CD14-positive monocyte (primary cell): ENCODE measurements around the gene CBX6. TPM values are rescaled to one million over a fixed set of nuclear protein-coding genes. Genes with fewer than 3 reads are reported as not detected.

ENCODE experiments used
- DNase-seq, 3 donors: peaks; one replicate each; pipeline ENCODE4 v3.0.0-alpha.2; 2011 to 2022
- H2AFZ ChIP-seq: 2 replicates; pipeline ENCODE4 v1.6.0; 2012; ENCODE audit warnings: mild to moderate bottlenecking, low read depth, low read length, inconsistent platforms; ENCODE audit not compliant: insufficient read depth, poor library complexity, severe bottlenecking
- H3K27ac ChIP-seq, 2 donors: 1 replicate in 1 of 2; 2 replicates in 1 of 2; pipeline ENCODE4 v1.5.1; 2012 to 2013; ENCODE audit warnings: low read length in 2 of 2, control low read depth in 1 of 2, inconsistent platforms in 1 of 2, low read depth in 1 of 2, mild to moderate bottlenecking in 1 of 2
- H3K27me3 ChIP-seq, 2 donors: one replicate each; pipeline versions ENCODE4 v1.6.0 to v1.6.1; 2011 to 2013; ENCODE audit warnings: low read length in 2 of 2; ENCODE audit not compliant: control insufficient read depth in 2 of 2, insufficient read depth in 2 of 2
- H3K36me3 ChIP-seq, 2 donors: replicated peaks in 1 of 2; 1 replicate in 1 of 2; 2 replicates in 1 of 2; pipeline versions ENCODE4 v1.5.1 to v1.6.1; 2012 to 2013; ENCODE audit warnings: low read length in 2 of 2, control low read depth in 1 of 2, inconsistent platforms in 1 of 2, mild to moderate bottlenecking in 1 of 2; ENCODE audit not compliant: insufficient read depth in 2 of 2, control insufficient read depth in 1 of 2
- H3K4me1 ChIP-seq, 2 donors: 1 replicate in 1 of 2; 2 replicates in 1 of 2; pipeline versions ENCODE4 v1.5.1 to v1.6.1; 2012 to 2013; ENCODE audit warnings: low read length in 2 of 2, control low read depth in 1 of 2, inconsistent platforms in 1 of 2, mild to moderate bottlenecking in 1 of 2, moderate library complexity in 1 of 2; ENCODE audit not compliant: insufficient read depth in 2 of 2, control insufficient read depth in 1 of 2
- H3K4me2 ChIP-seq: replicated peaks from 2 replicates; pipeline ENCODE3; 2012; ENCODE audit warnings: low read length, moderate library complexity, mild to moderate bottlenecking; ENCODE audit not compliant: poor library complexity, severe bottlenecking; ENCODE audit errors: extremely low read depth
- H3K4me3 ChIP-seq, 3 experiments: fragments of 200-600 bp in 1 of 3; sonication (generic) in 1 of 3; replicated peaks in 1 of 3; 1 replicate in 2 of 3; 2 replicates in 1 of 3; pipeline ENCODE4 v1.5.1; 2011 to 2013; ENCODE audit warnings: low read length in 3 of 3, mild to moderate bottlenecking in 3 of 3, control low read depth in 2 of 3, low read depth in 2 of 3, inconsistent platforms in 1 of 3, moderate library complexity in 1 of 3
- H3K79me2 ChIP-seq: 2 replicates; pipeline ENCODE4 v1.6.0; 2012; ENCODE audit warnings: mild to moderate bottlenecking, control low read depth, inconsistent platforms, low read length, moderate library complexity; ENCODE audit not compliant: insufficient read depth
- H3K9ac ChIP-seq: 2 replicates; pipeline ENCODE4 v1.6.0; 2017; ENCODE audit warnings: low read length, mild to moderate bottlenecking; ENCODE audit not compliant: insufficient read depth, poor library complexity, severe bottlenecking
- H3K9me3 ChIP-seq, 2 donors: replicated peaks in 1 of 2; 1 replicate in 1 of 2; 2 replicates in 1 of 2; pipeline versions ENCODE4 v1.5.1 to v1.6.1; 2012 to 2013; ENCODE audit warnings: low read length in 2 of 2, control low read depth in 1 of 2; ENCODE audit not compliant: control insufficient read depth in 1 of 2, insufficient read depth in 1 of 2
- H4K20me1 ChIP-seq: 2 replicates; pipeline ENCODE4 v1.6.0; 2012; ENCODE audit warnings: mild to moderate bottlenecking, low read length, control low read depth, moderate library complexity; ENCODE audit not compliant: insufficient read depth
- H3K27ac Mint-ChIP-seq, 7 donors: one replicate each; pipeline ENCODE4 v1.8.0; 2020; ENCODE audit warnings: mild to moderate bottlenecking in 7 of 7, mixed read lengths in 7 of 7, moderate library complexity in 6 of 7, inconsistent platforms in 2 of 7
- H3K27me3 Mint-ChIP-seq, 3 donors: one replicate each; pipeline ENCODE4 v1.8.0; 2021 to 2022; ENCODE audit warnings: low read depth in 3 of 3, mild to moderate bottlenecking in 3 of 3, mixed read lengths in 3 of 3, moderate library complexity in 3 of 3, inconsistent platforms in 1 of 3
- H3K36me3 Mint-ChIP-seq, 2 donors: one replicate each; pipeline ENCODE4 v1.8.0; 2020; ENCODE audit warnings: mixed read lengths in 2 of 2, inconsistent platforms in 1 of 2, mild to moderate bottlenecking in 1 of 2
- H3K4me1 Mint-ChIP-seq: one replicate; pipeline ENCODE4 v1.8.0; 2020; ENCODE audit warnings: mild to moderate bottlenecking, mixed read lengths
- H3K4me3 Mint-ChIP-seq, 2 donors: one replicate each; pipeline ENCODE4 v1.8.0; 2020; ENCODE audit warnings: mild to moderate bottlenecking in 2 of 2, mixed read lengths in 2 of 2, moderate library complexity in 1 of 2
- H3K9me3 Mint-ChIP-seq, 7 donors: one replicate each; pipeline ENCODE4 v1.8.0; 2020 to 2022; ENCODE audit warnings: mixed read lengths in 7 of 7, mild to moderate bottlenecking in 6 of 7, moderate library complexity in 6 of 7, inconsistent platforms in 2 of 7
- CTCF ChIP-seq: fragments of 200-600 bp; IDR thresholded peaks from one replicate; pipeline ENCODE4 v1.8.0; 2022; ENCODE audit warnings: antibody characterized with exemption, mild to moderate bottlenecking
- WGBS: methylation state at CpG from one replicate; pipeline ENCODE4 v1.1.5; 2013; ENCODE audit warnings: missing lambda C conversion rate; ENCODE audit not compliant: insufficient coverage; 5-methylcytosine and 5-hydroxymethylcytosine counted together
- intact Hi-C, 2 donors: fragments of 100-400 bp; cut with micrococcal nuclease; formaldehyde crosslinking; loops; one replicate each; pipeline versions ENCODE4 v1.15.0 to v1.15.1; 2023
- polyA plus RNA-seq, 3 donors: library from polyadenylated mRNA; depleted of rRNA in 1 of 3; unstranded in 2 of 3; stranded (reverse) in 1 of 3; fragments of 300-500 nt in 2 of 3; fragments of >200 nt in 1 of 3; fragmentation: Illumina TruSeq in 2 of 3; gene quantifications; 1 replicate in 2 of 3; 2 replicates in 1 of 3; pipeline ENCODE4 v1.2.3, GENCODE V29; 2012 to 2021

Gene CBX6
- polyA plus RNA-seq, 3 donors = 2.1 to 26.7 (median 5.0) TPM

- H3K79me2 ChIP-seq = no peaks in the 10 kb centered on the region
- H3K9me3 ChIP-seq = peaks cover 0 to 14% of the 10 kb centered on the region in 2 donors
- peaks cover 10% of the 10 kb centered on the region for H3K4me1 Mint-ChIP-seq
- H3K27ac Mint-ChIP-seq = no peak overlapping the region
- H3K4me2 ChIP-seq = no peak overlapping the region
- H3K9me3 Mint-ChIP-seq = peaks cover 0 to 11% (median 7%) of the 10 kb centered on the region in 7 donors
- H3K36me3 ChIP-seq = no peaks in the 10 kb centered on the region
- no peak for TF ChIP-seq CTCF
- H3K9ac ChIP-seq = no peak overlapping the region
- H2AFZ ChIP-seq = no peak overlapping the region
- no peaks in the 10 kb centered on the region for H4K20me1 ChIP-seq
- no peak for DNase-seq
- peaks cover 32 to 55% of the 10 kb centered on the region in 2 donors for H3K27me3 ChIP-seq
- no peak overlapping the region for H3K27ac ChIP-seq
- intact Hi-C loops = no loop called here
- H3K4me3 Mint-ChIP-seq = peak overlapping the region in 1 of 2 donors; percentile 92
- H3K27me3 Mint-ChIP-seq = peaks cover 63 to 77% (median 65%) of the 10 kb centered on the region in 3 donors
- peaks cover 7 to 15% of the 10 kb centered on the region in 2 donors for H3K4me1 ChIP-seq
- H3K36me3 Mint-ChIP-seq = peaks cover 9% of the 10 kb centered on the region in 2 donors
- 86% methylated on average over 9 of the region's 17 CpGs for whole genome bisulfite sequencing
- no peak overlapping the region for H3K4me3 ChIP-seq
Measured at GRCh38 chr22:38845004-38845740, 26.8 kb downstream of the CBX6 start.

GRCh38 chr22:38844315-38845003 lies 27.6 kb downstream of the CBX6 start:
- WGBS = 10% methylated on average over 13 of the region's 22 CpGs
- peak overlapping the region; percentile 17 to 92 for H3K4me3 Mint-ChIP-seq
- peaks cover 67 to 79% (median 69%) of the 10 kb centered on the region in 3 donors for H3K27me3 Mint-ChIP-seq
- H3K9me3 Mint-ChIP-seq = peaks cover 0 to 11% (median 7%) of the 10 kb centered on the region in 7 donors
- no peak overlapping the region for H3K27ac Mint-ChIP-seq
- Histone ChIP-seq H3K9me3 (peaks cover 0 to 14% of the 10 kb centered on the region in 2 donors), H3K79me2 (no peaks in the 10 kb centered on the region), H2AFZ (peak overlapping the region; percentile 29), H3K27me3 (peaks cover 32 to 60% of the 10 kb centered on the region in 2 donors), H3K9ac (no peak overlapping the region), H3K4me2 (peak overlapping the region; percentile 65), H3K4me3 (no peak overlapping the region), H4K20me1 (no peaks in the 10 kb centered on the region), H3K4me1 (peaks cover 7 to 15% of the 10 kb centered on the region in 2 donors), H3K36me3 (no peaks in the 10 kb centered on the region), H3K27ac (no peak overlapping the region)
- peaks cover 10% of the 10 kb centered on the region for H3K4me1 Mint-ChIP-seq
- peak in 1 of 3 donors; percentile 4 for DNase-seq
- peaks cover 9% of the 10 kb centered on the region in 2 donors for H3K36me3 Mint-ChIP-seq
- no peak for TF ChIP-seq CTCF
- intact Hi-C loops = no loop called here
